HG03571 (cell line): Measurements from ENCODE around the gene ICAM4.

Experiments
- ATAC-seq: cut with Tn5 transposase; IDR thresholded peaks from one replicate; pipeline ENCODE4 v1.9.1; 2021; ENCODE audit not compliant: unreplicated experiment

Gene ICAM4

DNA sequence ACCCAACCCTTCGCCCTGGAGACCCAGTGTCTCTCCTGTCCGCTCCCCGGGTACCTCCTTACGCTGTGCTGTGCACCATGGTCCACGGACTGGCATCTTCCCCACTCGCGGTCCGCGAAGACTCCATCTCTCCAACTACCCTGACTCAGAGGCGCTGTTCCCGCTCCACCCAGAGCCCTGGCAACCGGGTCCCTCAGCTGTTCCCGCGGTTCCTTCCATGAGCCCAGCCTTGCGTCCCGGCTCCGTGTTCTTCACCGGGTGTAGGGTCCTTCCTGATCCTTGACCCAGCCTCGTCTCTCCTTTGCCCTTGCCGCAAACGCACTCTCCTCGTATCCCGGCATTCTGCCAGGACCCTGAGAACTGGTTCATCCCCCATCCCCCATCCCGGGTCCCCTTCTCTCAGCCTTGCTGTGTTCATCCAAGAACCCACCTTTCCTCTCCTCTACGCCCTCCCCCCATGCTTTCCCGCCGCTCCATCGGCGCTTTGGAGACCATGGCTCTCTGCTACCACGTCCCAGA lies 3.7 kb downstream of the ICAM4 start:
- ATAC-seq, result no peak

DNA sequence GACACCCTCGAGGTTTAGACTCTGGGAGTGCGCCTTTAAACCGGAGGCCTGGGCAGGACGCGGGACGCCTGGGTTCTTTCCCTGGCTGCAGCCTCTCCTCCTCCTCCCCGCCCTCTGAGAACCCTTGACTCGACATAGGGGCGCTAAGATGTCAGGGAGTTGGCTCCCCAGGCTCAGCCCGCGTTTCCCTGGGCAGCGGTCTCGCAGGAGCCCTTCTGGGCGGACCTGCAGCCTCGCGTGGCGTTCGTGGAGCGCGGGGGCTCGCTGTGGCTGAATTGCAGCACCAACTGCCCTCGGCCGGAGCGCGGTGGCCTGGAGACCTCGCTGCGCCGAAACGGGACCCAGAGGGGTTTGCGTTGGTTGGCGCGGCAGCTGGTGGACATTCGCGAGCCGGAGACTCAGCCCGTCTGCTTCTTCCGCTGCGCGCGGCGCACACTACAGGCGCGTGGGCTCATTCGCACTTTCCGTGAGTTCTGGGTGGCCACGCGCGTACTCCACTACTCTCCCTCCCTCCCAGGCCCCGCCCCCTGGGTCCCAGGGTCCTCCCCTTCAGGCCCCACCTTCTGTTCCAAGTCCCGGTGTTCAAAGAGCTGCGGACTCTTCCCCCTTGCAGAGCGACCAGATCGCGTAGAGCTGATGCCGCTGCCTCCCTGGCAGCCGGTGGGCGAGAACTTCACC lies 4.3 kb downstream of the ICAM4 start:
- ATAC-seq, result no peak

DNA sequence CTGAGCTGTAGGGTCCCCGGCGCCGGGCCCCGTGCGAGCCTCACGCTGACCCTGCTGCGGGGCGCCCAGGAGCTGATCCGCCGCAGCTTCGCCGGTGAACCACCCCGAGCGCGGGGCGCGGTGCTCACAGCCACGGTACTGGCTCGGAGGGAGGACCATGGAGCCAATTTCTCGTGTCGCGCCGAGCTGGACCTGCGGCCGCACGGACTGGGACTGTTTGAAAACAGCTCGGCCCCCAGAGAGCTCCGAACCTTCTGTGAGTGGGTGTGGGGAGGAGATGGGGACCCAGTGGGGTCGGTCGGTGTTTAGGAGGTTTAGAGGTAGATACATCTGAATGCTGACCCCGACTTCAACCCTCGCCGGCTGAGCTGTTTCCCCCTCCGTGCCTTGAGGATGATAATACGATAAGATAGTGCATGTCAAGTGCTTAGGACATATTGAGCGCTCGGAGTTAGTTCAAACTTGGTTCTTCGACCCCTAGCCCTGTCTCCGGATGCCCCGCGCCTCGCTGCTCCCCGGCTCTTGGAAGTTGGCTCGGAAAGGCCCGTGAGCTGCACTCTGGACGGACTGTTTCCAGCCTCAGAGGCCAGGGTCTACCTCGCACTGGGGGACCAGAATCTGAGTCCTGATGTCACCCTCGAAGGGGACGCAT lies 4.9 kb downstream of the ICAM4 start:
- ATAC-seq, result no peak

DNA sequence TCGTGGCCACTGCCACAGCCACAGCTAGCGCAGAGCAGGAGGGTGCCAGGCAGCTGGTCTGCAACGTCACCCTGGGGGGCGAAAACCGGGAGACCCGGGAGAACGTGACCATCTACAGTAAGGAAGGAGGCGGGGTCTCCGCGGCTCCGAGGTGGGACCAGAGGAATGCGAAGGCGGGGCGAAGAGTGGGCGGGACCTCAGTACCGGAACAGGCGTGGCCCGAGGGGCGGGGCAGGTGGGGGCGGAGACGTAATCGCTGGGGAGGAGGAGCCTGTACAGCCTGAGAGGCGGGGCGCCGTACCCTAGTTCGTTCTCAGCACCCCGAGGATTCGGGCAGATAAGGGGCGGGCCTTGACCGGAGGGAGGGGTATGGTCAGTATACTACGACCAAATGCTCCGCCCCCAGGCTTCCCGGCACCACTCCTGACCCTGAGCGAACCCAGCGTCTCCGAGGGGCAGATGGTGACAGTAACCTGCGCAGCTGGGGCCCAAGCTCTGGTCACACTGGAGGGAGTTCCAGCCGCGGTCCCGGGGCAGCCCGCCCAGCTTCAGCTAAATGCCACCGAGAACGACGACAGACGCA lies 5.5 kb downstream of the ICAM4 start:
- no peak for ATAC-seq

DNA sequence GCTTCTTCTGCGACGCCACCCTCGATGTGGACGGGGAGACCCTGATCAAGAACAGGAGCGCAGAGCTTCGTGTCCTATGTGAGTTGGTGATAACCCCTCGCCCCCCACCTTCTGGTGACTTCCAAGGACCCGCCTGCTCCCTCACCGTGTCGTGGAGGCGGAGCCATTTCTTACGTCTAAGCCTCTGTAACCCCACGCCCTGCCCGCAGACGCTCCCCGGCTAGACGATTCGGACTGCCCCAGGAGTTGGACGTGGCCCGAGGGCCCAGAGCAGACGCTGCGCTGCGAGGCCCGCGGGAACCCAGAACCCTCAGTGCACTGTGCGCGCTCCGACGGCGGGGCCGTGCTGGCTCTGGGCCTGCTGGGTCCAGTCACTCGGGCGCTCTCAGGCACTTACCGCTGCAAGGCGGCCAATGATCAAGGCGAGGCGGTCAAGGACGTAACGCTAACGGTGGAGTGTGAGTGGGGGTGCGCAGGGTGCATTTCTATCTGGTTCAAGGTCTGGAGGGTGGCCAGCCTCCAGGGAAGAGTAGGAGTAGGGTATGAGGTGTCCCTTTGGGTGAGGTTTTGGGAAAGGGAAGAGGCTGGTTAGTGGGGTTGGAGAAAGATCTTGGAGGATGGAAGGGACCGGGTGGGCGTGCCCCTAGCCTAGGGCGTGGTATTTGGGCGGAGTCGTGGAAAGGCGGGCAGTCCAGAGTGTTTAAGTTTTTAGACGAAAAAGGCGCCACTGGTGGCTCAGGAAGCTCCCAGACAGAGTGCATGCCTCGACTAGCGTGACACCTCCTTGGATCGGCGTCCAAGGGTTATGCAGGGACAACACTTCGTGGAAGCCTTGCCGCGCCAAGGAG lies 6.3 kb downstream of the ICAM4 start:
- ATAC-seq, result no peak

DNA sequence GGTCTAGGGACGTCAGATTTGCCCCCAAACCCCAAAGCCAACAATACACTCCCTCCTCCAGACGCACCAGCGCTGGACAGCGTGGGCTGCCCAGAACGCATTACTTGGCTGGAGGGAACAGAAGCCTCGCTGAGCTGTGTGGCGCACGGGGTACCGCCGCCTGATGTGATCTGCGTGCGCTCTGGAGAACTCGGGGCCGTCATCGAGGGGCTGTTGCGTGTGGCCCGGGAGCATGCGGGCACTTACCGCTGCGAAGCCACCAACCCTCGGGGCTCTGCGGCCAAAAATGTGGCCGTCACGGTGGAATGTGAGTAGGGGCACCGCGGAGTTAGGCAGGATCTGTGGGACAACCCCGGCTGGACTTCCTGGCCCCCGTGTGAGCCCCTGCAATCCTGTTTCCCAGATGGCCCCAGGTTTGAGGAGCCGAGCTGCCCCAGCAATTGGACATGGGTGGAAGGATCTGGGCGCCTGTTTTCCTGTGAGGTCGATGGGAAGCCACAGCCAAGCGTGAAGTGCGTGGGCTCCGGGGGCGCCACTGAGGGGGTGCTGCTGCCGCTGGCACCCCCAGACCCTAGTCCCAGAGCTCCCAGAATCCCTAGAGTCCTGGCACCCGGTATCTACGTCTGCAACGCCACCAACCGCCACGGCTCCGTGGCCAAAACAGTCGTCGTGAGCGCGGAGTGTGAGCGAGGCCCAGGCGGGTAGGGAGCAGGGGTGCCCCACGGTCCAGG lies 7.0 kb downstream of the ICAM4 start:
- ATAC-seq, result no peak

DNA sequence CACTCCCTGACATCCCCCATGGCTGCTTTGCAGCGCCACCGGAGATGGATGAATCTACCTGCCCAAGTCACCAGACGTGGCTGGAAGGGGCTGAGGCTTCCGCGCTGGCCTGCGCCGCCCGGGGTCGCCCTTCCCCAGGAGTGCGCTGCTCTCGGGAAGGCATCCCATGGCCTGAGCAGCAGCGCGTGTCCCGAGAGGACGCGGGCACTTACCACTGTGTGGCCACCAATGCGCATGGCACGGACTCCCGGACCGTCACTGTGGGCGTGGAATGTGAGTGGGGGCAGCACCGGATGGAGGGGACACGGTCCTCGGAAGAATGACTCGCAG lies 7.6 kb downstream of the ICAM4 start:
- ATAC-seq, result no peak

DNA sequence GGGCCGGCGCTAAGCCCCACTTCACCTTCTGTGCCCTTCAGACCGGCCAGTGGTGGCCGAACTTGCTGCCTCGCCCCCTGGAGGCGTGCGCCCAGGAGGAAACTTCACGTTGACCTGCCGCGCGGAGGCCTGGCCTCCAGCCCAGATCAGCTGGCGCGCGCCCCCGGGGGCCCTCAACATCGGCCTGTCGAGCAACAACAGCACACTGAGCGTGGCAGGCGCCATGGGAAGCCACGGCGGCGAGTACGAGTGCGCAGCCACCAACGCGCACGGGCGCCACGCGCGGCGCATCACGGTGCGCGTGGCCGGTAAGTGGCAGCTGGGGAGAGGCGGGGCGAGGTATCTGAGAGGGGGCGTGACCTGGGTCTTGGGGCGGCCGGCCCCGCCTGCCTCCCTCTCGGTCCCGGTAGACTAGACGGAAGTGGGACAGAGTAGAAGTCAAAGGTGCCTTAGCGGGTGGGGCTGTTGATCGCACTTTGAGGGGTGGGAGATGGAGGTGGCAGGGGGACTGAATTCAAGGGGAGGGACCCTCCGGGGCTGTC lies 8.6 kb downstream of the ICAM4 start:
- ATAC-seq, result no peak

DNA sequence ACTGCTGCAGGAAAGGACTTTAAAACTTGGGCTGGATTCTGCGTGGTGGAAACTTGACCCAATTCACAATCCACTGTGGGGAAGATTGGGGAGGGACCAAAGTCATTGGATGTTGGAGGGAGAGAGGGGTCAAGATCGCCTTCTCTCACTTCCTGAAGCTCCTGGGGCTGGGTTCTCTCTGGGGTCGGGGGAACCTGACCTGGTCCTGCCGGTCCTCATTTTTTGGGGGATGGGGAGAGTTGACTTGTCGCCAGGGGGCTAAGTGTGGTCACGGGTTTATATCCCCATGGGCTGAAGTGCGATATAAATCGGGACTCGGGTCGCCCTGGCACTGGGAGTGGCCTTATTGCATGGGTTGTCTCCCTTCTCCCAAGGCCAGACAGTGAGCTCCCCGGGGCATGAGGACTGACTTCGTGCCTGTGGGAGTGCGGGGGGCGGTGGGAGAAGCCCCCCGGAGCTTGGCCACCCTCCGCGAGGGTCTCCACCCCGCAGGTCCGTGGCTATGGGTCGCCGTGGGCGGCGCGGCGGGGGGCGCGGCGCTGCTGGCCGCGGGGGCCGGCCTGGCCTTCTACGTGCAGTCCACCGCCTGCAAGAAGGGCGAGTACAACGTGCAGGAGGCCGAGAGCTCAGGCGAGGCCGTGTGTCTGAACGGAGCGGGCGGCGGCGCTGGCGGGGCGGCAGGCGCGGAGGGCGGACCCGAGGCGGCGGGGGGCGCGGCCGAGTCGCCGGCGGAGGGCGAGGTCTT lies 9.3 kb downstream of the ICAM4 start:
- ATAC-seq, result no peak

DNA sequence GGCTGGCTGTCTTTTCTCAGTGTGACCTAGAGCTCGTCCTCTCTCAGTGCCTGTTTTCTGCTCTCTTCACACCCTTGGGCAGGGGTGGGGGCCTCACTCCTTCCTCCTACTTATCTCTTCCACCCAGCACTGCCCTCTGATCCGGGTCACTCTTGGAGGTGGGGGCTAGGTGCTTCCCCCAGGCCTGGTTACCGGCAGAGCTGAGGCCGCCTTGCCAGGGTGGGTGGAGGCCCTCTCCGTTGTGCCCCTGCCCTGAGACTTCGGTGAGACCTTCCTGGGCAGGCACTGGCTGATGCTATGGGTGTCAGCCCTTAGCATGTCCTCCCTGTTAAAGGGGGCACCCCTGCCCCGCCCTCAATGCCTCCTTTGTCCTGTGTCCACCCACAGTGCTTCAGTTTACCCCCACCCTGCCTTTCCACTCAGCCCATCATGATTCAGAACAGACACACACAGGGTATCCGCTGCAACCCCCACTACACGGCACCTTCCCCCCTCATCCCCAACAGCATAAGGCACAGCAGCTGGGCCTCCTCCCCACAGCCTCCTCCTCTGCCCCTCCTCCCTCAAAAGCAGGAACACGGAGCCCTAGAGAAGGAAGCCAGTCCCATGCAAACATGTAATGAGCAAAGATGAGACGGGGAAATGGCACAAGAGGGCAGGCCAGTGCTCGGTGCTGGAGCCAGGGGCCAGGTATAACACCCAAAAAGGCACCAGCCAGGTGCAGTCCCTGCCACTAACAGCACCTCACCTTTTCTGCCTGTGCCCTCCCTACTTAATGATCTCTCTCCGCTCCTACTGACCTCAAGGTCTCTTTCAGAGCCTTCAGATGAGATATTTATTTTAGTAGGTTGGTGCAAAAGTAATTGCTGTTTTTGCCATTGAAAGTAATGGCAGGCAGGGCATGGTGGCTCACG lies 13.0 kb downstream of the ICAM4 start:
- no peak for ATAC-seq

DNA sequence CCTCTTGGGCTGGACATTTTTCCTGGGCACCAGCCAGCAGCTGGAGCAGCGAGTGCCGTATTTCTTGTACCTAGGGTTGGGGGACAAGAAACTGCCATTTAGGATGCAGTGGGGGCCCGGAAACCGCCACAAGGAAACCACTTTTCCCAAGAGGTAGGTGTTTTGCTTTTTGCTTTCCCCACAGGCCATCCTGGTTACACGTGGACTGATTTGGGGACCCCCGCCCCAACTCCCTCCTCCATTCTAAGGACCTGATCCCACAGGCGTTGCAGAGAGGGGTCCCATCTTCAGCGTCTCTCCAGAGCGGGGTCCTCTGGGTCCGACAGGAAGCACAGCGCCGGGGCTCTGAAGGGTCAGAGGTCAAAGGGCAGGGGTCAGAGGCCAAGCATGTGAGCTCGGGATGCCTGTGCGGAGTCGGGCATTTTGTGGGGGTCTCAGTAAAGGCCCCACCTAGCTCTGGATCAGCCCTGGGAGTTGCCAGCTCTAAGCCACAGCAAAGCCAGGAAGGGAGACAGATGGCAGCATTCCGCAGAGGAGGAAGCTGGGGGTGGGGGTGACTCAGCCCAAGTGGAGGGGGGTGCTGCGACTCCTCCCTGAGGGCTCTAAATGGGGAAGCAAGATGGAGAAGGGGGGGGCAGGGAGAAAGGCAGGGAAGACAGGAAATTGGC lies 18.5 kb downstream of the ICAM4 start:
- no peak for ATAC-seq

DNA sequence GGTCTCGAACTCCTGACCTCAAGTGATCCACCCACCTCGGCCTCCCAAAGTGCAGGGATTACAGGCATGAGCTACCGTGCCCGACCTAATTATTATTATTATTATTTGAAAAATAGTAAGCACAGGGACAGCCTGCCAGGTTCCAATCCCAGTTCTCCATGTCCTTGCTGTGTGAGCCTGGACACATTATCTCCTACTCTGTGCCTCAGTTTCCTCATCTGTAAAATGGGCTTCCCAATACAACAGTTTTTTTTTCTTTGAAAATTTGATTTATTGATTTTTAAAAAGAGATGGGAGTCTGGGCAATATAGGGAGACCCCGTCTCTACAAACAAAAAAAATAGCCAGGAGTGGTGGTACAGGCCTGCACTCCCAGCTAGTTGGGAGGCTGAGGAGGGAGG lies 19.6 kb downstream of the ICAM4 start:
- no peak for ATAC-seq

DNA sequence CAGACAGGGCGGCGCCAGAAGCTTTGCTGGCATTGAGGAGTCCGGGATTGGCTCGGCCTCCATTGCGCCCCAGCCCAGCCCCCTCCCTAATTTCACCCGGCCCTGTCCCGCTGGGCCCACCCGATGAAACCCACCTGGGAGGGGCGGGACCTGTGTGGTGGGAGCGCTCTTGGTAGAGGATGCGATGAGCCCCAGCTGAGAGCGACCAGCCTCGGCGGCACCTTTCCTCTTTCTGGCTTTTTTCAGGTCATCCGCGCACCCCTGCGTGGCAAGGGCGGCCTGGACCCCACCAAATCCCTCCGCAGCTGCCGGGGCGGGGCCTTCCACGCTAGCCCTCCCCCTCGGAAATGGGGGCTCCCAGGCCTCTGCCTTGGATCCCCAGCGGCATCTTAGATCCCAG lies 22.7 kb downstream of the ICAM4 start, which contains the start of gene ZGLP1:
Gene ZGLP1, minus strand, starts transcription at position 393 of the 400 bp plus-strand sequence.
- ATAC-seq, result no peak

DNA sequence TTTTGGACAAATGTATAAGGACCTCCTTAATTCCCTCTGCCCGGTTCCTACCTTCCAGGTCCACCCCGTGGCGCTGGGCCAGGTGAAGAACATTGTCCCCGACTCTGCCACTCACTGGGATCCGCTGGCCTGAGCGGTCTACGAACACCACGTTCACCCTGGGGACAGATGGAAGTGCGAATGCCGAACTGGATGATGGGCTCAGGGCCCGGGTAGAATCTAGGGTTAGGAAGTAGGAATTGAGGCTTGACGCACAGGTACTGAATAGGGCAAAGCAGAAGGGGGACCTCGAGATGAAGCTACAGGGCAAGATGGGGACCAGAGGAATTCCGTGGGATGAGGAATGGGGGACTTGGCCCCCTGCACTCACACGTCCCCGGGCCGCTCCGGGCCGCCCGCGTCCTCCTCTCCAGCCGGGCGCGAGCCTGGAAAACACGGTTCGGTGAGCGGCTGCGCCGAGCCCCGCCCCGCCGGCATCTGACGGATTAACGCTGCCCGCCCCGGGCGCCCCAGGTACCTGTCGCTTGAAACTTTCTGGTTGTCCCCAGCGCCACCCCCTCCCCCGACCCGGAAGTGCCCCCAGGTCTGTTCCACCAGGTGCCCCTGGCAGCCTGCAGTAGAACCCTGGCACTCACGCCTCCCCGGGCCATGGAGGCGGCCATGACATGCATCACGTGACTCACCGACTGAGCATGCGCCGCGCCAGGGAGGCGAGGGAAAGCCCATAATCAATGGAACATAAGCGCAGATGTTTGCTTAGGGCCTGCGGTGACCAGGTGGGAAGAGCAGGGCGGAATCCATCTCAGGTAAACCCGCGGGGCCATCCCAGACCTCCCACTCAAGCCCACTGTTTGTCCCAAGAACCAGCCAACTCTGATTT lies 28.8 kb downstream of the ICAM4 start, which contains the start of gene FDX2:
Gene FDX2, minus strand, starts transcription at position 681 of the 880 bp plus-strand sequence. Its CDS starts 19 bp downstream, at position 662.
- ATAC-seq, result peak; percentile 68

DNA sequence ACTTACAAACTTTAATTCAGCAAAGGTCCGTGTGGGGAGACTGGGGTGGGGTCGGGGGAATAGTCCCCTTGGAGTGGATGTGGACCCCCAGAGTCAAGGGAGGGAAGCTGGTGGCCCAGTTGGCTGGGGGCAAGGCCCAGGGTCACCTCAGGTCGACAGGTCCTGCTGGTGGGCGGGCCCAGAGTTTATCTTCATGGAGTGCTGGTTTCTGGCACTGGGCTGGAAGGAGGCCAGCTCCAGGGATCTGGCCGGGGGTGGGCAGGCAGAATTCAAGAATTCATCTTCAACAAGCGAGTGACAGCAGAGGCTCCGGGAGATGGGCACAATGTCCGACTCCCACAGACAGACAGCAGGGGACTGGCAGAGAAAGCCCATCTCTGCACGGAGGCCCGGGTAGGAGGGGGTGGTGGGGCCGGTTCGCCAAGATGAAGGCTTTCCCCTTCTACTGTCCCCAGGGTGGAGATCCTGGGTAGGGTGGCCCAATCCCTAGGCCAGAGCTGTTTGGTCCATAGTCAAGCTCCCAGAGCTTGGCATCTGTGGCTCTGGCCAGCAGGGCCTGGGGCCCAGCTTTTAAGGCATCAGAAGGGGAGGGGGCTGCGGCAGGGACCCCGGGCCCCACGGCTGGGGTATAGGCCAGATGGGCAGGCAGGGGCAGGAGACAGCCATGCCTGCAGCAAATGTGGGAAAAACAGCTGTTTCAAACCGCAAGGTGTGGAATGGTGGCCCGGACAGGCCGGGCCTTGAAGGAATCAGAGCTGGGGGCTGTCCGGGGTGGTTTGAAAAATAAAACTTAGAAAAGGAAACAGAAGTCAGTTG lies 29.7 kb downstream of the ICAM4 start:
- ATAC-seq, result no peak
